NK-92 (cell line): ENCODE results near the gene FXYD2.

Experiments
- DNase-seq: peaks from one replicate; lab custom pipeline; 2025; ENCODE audit not compliant: unreplicated experiment; lab: John Stamatoyannopoulos, UW

FXYD2 gene

DNA sequence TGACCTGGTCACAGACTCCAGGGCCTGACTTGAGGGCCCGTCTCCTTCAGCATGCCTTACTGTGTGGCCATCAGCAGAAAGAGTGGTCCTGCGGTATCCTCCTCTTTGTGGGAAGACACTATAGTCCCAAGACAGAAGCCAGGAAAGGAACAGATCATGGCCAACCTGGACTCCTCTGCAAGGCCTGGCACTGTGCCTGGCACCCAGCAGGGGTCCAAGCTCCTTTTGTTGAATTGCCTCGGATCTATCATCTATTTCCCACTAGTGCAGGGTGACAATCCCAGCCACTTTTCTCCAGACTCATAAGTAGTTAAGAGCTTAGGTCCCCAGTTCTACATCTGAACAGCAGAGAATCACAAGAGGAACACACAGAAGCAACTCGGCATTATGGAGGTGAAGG is 54.5 kb downstream of the FXYD2 start:
- no peak for DNase-seq
